Measurements from ENCODE around the gene TNFAIP8L3.

- TF ChIP-seq POLR2A (IDR thresholded peaks at IDR 0.05): no peak
- no peak for TF ChIP-seq CTCF (IDR thresholded peaks at IDR 0.05)
These were observed 40.2 kb downstream of the TNFAIP8L3 start for GRCh38 chr15:51054535-51054934.
